Right kidney (tissue), 1 donor: ENCODE measurements around the gene USP21.

ENCODE experiments used
- DNase-seq: peaks from one replicate; pipeline ENCODE4 v3.0.0-alpha.2; 2016

Gene USP21

DNA sequence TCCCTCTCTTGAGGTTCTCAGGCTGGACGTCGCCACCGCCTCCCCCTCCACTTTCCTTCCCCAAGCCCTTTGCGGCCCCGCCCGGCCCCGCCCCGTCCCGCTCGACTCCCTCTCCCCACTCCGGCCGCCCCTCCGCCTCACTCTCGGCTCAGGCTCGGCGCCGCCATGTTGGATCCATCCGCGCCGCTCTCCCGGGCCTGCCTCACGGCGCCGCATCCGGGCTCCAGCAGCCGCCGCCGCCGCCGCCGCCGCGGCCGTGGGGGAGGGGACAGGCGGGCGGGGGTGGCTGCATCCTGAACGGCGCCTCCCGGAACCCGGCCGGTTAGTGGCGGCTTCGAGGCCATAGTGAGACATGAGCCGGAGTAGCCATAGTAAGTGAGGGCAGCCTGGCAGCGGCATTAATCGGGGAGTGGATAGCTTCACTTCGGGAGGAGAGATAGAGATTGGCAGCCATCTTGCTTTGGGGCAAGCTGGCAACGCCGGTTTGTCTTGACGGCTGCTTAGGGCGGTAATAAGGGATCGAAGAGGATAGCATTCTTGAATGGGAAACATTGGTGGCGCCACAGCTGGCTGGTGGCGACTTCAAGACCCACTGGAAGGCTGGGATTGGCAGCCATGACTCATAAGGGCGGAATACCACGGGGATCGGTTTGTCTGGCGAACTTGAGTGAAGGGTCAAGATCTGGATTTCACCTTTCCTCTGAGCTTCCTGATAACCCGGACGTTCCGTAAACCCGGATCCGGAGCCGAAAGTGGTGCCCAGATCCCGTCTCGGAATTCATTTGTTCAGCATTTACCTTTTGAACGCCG lies 26.7 kb upstream of the USP21 start, which contains the start of gene DEDD:
Gene DEDD (minus strand): TSS at position 258 of the 810 bp plus-strand sequence. CDS start 8,205 bp downstream, outside the sequence.
- peak; percentile 96 for DNase-seq

DNA sequence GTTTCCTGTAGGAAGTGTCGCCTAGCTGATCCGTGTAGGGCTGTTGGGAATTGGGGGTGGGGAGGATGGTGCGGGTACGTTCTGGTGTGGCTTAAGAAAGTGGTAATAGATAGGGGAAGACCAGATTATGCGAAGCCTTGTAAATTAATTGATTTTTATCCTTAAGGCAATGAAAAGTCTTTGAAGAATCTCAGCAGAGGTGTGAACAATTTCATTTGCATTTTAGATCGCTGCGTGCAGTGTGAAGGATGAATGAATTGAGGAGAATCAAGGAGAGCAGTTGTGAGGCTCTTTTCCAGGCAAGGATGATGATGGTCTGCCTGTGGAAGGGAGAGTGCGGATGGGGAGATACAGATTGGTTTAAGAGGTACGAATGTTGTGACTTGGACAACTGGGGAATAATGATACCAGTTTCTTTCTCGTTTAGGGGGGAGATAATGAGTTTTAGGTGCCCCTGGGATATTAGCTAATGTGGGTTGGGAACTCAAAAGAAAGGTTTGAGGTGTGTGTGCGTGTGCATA lies 26.0 kb upstream of the USP21 start:
- no peak for DNase-seq

DNA sequence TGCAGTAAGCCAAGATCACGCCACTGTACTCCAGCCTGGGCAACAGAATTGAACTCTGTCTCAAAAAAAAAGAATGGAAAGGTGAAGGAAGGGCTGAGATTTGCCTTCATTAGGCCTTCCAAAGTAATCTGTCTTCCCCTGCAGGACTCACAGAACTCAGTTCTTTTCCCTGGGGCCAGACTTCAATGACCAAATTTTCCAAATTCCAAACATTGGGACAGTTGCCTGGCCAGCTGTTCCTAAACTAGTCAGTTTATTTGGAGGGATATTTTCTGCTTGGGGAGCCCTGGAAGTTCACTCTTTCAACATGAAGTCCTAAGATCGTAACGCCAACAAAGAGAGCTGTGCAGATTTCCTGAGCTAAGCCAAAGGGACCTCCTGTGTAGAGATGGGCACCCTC lies 21.4 kb upstream of the USP21 start:
- no peak for DNase-seq

DNA sequence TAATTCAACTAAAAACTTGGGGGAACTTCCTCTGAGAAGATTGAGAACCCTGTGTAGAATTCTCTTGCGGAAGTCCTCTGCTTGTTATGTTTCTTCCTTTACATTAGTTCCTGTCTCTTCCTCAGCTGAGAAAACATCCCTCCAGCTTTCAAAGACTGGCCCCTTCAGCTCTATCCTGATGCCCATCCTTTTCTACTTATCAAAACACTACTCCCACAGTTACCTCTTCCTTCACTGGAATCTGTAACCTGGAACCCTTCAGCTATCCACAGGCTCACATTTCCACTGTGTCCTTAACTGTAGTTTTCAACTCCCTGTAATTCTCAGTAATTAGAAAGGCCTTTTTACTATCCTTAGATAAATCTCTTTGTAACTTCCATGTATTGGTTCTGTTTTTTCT lies 20.9 kb upstream of the USP21 start:
- DNase-seq, result no peak

DNA sequence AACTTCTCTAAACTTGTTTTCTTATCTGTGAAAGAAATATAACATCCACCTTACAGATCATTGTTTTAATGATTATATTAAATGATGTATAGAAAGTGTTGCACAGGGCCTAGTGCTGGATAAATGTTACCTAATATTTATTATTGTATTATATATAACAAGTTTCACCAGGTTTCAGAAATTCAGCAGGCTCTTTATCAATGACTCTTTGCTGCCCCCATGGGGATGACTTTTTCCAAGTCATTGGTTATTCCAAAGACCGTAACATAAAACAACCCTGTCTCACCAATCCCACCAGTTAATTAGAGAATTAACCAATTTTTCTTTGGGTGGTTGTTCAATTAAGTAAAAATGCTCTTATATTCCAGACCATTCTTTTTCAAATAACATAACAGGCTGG lies 19.5 kb upstream of the USP21 start:
- DNase-seq, result no peak

DNA sequence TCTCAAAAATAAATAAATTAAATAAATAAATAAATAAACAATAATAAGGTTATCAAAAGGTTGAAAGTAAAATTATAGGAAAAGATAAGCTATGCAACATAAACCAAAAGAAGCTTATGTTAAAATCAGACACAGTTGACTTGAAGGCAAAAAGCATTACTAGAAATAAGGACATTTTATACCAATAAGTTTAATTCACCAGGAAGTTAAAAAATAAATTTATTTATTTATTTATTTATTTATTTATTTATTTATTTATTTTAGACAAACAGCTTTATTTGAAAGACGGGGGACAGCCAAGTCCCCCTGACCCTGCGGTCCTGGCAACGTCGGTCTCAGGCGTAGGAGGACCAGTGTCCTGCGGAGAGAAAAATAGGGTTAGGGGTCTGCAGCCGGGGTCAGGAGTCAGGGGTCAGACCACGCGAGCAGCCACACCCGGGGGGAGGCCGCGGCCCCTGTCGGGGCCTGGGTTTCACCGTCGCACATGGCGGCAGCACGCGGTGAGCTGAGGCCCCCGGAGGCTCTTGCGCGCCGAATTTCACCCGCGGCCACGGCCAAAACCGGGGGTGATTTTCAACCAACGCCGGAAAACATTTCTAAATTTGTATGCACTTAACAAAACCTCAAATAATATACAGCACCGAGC lies 18.4 kb upstream of the USP21 start:
- no peak for DNase-seq

DNA sequence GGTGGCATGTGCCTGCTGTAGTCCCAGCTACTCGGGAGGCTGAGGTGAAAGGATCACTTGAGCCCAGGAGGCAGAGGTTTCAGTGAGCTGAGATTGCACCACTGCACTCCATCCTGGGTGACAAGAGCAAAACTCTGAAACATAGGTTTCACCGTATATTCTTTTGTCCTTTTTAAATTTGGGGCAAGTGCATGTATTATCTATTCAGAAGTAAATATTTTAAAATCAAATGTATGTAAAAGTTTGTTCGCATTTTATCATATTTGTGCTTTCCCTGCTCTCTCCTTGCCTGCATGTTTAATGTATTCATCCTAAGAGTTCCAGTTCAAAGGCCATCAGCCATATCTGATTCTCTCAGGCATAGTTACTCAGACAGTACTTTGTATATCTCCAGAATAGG lies 13.5 kb upstream of the USP21 start:
- no peak for DNase-seq

DNA sequence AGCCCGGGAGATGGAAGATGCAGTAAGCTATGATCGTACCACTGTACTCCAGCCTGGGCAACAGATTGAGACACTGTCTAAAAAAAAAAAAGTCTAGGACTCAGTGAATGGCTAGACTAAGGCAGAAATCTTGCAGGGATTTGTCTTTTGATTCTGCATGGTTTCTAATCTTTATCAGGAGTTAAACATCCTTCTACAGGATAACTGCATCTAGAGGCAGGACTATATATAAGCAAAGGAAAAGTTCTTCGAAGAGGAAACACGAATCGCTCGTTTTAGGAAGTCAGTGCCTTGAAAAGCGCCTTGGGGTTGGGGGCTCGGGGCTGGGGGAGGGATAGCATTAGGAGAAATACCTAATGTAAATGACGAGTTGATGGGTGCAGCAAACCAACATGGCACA lies 6.1 kb upstream of the USP21 start:
- no peak for DNase-seq

DNA sequence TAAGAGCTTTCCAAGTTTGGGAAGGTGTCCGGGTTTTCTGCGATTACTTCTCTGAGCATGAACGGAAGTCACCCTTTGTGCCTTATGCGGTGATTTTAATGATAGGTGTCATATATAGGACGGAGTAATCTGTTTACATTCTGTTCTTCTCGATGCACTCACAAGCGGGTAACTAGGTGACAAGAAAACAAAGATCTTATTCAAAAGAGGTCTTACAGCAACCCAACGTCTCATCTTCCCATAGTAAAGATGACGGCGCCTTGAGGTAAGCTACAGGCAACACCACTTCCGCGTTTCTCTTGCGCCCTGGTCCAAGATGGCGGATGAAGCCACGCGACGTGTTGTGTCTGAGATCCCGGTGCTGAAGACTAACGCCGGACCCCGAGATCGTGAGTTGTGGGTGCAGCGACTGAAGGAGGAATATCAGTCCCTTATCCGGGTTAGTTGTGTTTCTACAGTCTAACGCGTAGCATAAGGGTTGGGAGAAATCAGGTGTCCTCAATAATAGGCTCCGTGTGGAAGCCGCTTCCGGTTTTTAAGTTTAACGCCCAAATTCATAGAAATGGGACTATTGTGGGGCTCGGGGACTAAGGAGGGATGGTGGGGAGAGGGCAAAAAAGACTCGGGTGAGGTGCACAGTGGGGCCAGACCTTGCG lies 5.5 kb upstream of the USP21 start, which contains the start of gene UFC1:
Gene UFC1 (plus strand): TSS at position 297 of the 656 bp plus-strand sequence. CDS start 20 bp downstream, at position 317.
- DNase-seq, result peak; percentile 90

DNA sequence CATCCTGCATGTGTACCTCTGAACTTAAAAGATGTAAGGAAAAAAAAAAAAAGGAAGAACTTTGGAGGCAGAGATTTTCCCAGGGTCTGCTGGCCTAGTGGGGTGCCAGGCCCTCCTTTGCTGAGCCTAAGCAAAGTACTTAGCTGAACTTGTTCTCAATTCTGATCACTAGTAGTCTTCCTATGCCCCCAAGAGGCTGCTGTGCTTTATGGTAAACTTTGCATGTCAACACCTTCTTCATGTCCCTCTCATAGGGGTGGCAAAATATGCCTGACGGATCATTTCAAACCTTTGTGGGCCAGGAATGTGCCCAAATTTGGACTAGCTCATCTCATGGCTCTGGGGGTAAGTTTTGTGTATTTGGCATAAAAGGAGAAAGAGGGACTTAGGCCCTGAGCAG lies 1.4 kb upstream of the USP21 start:
- no peak for DNase-seq

DNA sequence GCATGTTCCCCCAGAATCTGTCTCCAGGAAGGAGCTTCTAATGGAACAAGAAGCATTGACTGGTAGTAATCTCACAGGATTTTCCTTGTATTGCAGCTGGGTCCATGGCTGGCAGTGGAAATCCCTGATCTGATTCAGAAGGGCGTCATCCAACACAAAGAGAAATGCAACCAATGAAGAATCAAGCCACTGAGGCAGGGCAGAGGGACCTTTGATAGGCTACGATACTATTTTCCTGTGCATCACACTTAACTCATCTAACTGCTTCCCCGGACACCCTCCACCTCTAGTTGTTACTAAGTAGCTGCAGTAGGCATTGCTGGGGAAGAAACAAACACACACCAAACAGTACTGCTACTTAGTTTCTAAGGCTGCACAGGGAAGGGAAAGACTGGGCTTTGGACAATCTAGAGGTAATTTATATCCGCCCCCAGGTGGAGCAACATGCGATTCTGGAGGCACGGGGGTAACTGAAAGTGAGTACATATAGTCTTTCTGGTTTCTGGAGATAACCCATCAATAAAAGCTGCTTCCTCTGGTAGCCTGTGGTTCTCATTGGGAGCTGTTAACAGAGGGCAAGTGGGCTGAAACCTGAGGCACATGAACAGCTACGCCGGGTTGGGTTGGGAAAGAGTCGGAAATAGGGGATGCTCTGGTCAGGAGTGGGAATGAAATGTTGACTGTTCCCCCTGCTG lies 837 bp upstream of the USP21 start:
- no peak for DNase-seq

DNA sequence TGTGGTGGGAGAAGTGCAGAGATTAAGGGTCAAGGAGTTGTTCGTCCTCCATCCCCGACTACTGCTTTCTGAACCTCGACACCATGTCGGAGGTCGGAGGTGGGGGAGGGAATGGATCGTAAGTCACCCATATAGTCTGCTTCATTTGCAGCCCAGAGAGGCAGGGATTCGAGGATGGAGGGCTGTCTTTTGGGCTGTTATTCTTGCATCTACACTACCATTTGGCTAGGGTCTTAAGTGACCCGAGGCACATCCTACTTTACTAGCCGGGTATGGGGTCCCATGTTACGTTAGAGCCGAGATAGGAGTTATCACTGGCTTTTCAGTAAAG lies 578 bp downstream of the USP21 start:
- DNase-seq, result no peak

DNA sequence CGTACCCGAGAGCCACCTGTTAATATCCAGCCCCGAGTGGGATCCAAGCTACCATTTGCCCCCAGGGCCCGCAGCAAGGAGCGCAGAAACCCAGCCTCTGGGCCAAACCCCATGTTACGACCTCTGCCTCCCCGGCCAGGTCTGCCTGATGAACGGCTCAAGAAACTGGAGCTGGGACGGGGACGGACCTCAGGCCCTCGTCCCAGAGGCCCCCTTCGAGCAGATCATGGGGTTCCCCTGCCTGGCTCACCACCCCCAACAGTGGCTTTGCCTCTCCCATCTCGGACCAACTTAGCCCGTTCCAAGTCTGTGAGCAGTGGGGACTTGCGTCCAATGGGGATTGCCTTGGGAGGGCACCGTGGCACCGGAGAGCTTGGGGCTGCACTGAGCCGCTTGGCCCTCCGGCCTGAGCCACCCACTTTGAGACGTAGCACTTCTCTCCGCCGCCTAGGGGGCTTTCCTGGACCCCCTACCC lies 1.4 kb downstream of the USP21 start:
- DNase-seq, result no peak

DNA sequence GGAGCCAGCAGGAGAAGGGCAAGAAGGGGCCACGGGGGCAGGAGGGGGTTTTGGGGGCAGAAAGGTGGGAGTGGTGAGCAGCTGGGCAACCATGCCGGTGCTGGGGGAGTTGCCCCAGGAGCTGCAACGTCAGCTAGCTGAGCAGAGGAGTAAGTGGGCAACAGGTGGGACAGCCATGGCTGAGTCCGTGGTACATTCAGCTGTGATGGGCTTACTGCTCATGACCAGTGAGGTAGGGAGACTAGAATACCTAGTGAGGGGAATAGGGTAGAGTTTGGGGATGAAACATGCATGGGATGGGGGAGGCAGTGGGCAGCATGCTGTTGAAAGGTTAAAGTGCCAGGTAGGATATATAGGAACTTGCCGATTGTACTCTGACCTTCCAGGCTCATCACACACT lies 2.4 kb downstream of the USP21 start:
- DNase-seq, result no peak

DNA sequence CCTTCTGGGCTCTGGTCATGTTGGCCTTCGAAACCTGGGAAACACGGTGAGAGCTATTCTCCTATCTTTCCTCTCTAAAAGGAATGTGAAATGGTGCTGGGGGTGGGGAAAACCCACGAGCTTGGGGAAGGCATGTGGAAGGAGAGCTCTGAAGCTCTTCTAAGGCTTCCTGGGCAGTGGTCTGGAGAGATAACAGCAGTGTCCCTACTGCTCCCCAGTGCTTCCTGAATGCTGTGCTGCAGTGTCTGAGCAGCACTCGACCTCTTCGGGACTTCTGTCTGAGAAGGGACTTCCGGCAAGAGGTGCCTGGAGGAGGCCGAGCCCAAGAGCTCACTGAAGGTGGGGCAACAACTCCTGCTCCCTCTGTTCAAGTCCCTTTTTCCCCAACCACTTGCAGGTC lies 2.8 kb downstream of the USP21 start:
- no peak for DNase-seq

DNA sequence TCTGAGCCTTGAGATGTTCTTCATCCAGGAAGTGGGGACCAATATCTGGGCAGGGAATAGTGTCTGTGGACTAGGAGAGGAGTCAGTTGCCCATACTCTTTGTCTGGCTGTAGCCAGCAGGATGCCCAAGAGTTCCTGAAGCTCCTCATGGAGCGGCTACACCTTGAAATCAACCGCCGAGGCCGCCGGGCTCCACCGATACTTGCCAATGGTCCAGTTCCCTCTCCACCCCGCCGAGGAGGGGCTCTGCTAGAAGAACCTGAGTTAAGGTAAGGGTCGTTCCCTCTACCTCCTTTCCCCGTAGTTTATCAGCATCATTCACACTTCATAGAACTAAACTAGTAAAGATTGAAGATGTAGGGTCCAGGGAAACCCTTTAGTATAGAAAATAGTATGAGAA lies 3.5 kb downstream of the USP21 start:
- DNase-seq, result no peak

DNA sequence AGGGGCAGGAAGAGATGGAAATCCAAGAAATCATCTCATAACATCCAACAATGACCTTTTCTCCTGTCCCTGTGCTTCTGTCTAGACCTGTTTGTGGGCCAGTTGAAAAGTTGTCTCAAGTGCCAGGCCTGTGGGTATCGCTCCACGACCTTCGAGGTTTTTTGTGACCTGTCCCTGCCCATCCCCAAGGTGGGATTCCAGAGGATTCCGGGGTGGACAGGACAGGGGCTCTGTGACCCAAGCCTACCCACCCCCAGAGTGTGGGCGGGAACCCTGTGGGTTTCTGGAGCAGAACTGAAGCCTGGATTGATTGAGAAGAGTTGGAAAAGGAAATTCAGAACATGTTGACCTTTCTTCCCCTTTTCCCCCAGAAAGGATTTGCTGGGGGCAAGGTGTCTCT lies 4.5 kb downstream of the USP21 start:
- DNase-seq, result no peak

DNA sequence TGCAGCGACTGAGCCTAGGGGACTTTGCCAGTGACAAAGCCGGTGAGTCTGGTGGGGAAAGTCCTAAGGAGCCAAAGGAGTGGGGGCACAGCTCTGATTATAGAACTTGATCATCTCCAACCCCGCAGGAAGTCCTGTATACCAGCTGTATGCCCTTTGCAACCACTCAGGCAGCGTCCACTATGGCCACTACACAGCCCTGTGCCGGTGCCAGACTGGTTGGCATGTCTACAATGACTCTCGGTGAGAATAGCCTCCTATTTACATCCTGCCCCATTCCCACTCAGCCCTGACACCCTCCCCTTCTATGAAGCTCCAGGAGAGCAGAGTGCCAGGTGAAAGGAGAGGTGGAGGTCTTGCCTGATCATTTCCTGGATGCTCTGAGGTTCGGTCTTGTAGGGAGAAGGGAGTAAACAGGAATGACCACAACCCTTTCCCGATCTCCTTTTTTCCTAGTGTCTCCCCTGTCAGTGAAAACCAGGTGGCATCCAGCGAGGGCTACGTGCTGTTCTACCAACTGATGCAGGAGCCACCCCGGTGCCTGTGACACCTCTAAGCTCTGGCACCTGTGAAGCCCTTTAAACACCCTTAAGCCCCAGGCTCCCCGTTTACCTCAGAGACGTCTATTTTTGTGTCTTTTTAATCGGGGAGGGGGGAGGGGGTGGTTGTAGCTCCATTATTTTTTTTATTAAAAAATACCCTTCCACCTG lies 5.8 kb downstream of the USP21 start:
- DNase-seq, result no peak

DNA sequence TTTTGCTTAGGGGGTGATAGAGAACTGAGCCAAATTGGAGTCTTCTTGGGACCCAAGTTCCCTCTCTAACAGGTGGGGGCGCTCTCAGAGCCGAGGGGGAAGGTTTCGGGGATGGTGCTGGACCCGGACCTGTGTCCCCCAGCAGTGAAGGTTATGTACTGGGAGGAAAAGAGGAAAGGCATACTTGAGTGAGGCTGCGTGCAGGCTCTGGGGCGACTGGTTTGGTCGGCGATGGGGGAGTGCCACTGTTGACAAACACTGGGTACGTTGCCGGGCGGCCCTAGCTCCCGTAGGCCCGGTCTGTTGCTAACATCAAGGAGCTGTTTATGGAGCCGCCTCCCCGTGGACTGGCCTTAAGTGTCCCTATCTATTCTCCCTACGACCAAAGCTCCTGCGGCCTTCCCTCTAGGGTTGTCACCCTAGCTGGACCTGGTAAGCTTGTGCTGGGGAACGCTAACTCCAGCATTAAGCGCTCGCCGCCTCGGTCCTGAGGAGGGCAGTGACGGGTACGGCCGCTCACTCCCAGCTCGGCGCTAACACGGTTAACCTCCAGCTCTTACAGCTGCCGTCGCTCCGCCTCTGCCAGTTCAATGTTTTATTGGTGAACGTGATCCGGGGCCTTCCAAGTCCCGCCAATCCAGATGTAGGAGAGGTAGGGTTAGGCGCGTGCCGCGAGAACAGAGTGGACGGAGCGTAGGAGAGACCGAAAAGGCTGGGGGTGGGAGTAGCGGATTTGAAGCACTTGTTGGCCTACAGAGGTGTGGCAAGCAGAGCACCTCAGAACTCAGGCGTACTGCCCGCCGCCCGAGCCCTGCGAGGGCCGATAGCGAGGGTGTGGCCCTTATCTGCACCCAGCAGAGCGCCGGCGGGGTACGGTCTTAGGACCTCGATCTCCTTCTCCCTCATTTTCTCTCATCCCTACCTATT lies 6.7 kb downstream of the USP21 start, which contains the start of gene PPOX:
Gene PPOX (plus strand): TSS at position 685 of the 927 bp plus-strand sequence. CDS start 422 bp downstream, outside the sequence.
- DNase-seq, result peak; percentile 94
